ENCODE data around the gene KCNMB2.

DNA sequence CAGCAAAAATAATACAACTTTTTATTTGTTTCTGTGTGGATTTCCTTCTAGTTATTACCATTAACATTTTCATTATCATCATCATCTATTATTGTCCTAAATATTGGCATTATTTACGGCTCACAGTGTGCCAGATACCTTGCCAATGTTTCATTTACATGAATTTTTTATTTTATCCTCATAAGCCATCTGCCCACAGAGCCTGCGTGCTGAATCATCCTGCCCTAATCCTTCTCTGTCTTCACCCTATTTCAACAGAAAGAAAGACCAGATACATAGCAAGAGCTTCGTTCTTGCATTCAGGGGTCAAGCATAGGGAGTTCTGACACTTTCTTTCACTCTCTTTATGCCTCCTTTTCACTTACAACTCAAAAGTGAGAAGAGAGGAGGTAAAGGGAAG, 82.0 kb downstream of the KCNMB2 start:
- no peak for TF ChIP-seq EZH2 (IDR thresholded peaks at IDR 0.05; ENCODE audit: borderline replicate concordance, low read depth, low read length, poor library complexity, severe bottlenecking)
- no peak for TF ChIP-seq CTCF (conservative IDR thresholded peaks at IDR 0.05; ENCODE audit: low read depth, low read length)
